Activated T-helper 1 cell treated with anti-CD3 and anti-CD28 coated beads, Interleukin-2, amount 50 U/mL, for 16 hours (primary cell): ENCODE measurements around the gene ZNF385C.

Experiments used
- DNase-seq, 2 donors: peaks; one replicate each; pipeline ENCODE4 v3.0.0-alpha.2; 2020; ENCODE audit warnings: low read depth in 1 of 2, low spot score in 1 of 2

Gene ZNF385C

DNA sequence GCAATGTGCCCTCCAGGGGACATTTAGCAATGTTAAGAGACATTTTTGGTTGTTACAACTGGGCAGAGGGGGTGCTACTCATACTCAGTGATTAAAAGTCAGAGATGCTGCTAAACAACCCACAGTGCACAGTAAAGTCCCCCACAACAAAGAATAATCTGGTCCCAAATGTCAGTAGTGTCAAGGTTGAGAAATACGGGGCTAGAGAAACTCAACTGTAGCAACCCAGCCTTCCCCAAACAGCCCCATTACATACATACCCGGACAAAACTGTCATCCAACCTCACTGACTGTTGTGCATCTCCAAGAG is 101.5 kb downstream of the ZNF385C start:
- no peak for DNase-seq

- no peak for DNase-seq
Measured at GRCh38 chr17:41992576-41992975, 105.7 kb downstream of the ZNF385C start.

- DNase-seq = no peak
Measured at GRCh38 chr17:41989702-41990419, 108.4 kb downstream of the ZNF385C start.

GRCh38 chr17:41988418-41988817 is 109.9 kb downstream of the ZNF385C start:
- DNase-seq = no peak

GRCh38 chr17:41987642-41988041 is 110.6 kb downstream of the ZNF385C start:
- DNase-seq = no peak

DNA sequence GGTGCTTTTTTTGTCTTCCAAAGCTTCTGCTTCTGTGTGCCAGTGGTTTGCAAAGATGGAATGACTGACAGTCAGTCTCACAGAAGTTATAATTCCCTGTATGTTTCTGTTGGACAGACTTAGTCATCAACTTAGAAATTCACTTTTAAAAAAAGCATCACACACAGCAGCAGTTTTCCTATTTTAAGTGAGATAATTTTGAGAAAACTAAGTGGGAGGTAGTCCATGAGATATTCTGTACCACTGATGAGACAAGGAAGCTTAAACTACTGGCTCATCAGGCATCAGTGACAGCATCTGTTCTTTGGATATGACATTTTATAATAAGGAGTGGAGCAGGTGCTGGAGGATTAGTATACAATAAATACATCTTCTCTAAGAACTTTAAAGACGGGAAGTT is 111.6 kb downstream of the ZNF385C start:
- DNase-seq = no peak

- DNase-seq = no peak
Measured at GRCh38 chr17:41985919-41986318, 112.4 kb downstream of the ZNF385C start.

- DNase-seq = no peak
Measured at GRCh38 chr17:41984454-41984853, 113.8 kb downstream of the ZNF385C start.

GRCh38 chr17:41982026-41982760 is 116.1 kb downstream of the ZNF385C start:
- DNase-seq = no peak

GRCh38 chr17:41977991-41978390 is 120.3 kb downstream of the ZNF385C start:
- no peak for DNase-seq

- DNase-seq = no peak
Measured at GRCh38 chr17:41976142-41976768, 122.0 kb downstream of the ZNF385C start.
